K562 (cell line): ENCODE data around the gene NR1H3. TPM values are rescaled to one million over a fixed set of nuclear protein-coding genes. Genes with fewer than 3 reads are reported as not detected.

ENCODE experiments used
- ATAC-seq: fragments of 200-7000 bp; cut with Tn5 transposase; 3 replicates; pipeline ENCODE4 v1.9.1; 2020; ENCODE audit warnings: moderate library complexity
- BruUV-seq: library from RNA; stranded (reverse); fragments of 400-500 nt; replicated peaks from 2 replicates; lab custom pipeline; 2021; lab: Mats Ljungman, UMichigan
- CTCF ChIA-PET: fragments of 300-600 bp; formaldehyde crosslinking; extraction: SDS; loops from one replicate; lab custom pipeline; 2021; ENCODE audit warnings: low intra/inter-chr PET ratio; lab: Yijun Ruan, JAX
- POLR2A ChIA-PET: fragments of 300-600, 350-650 bp; sonication (Branson Sonifier 250); formaldehyde crosslinking; extraction: SDS; loops from one replicate; lab custom pipeline; 2021; ENCODE audit warnings: antibody characterized with exemption, inconsistent platforms; lab: Yijun Ruan, JAX
- DNase-seq, 4 experiments: peaks; one replicate each; pipeline versions ENCODE4 v3.0.0 to v3.0.0-alpha.2; 2011 to 2018; ENCODE audit warnings: low spot score in 3 of 4, mixed read lengths in 3 of 4; ENCODE audit errors: extremely low read depth in 1 of 4
- FAIRE-seq: peaks from 2 replicates; lab custom pipeline; 2011; peaks lifted over from hg19 to GRCh38; lab: Jason Lieb, UNC
- H2AFZ ChIP-seq: 2 replicates; pipeline ENCODE4 v1.6.0; 2011; ENCODE audit warnings: low read depth, low read length, control low read depth, inconsistent platforms
- H3K27ac ChIP-seq: fragments of 200-600 bp; 3 replicates; pipeline ENCODE4 v1.8.0; 2011; ENCODE audit warnings: low read depth, mild to moderate bottlenecking, control low read depth, inconsistent platforms, low read length, moderate library complexity, mixed read lengths; ENCODE audit errors: extremely low read depth
- H3K27me3 ChIP-seq, 2 experiments: fragments of 300-600 bp in 1 of 2; 2 replicates in 1 of 2; 3 replicates in 1 of 2; pipeline versions ENCODE4 v1.6.0 to v1.8.0; 2011; ENCODE audit warnings: inconsistent platforms in 2 of 2, low read length in 2 of 2, mild to moderate bottlenecking in 1 of 2, mixed read lengths in 1 of 2, moderate library complexity in 1 of 2; ENCODE audit not compliant: control insufficient read depth in 2 of 2, insufficient read depth in 2 of 2
- H3K36me3 ChIP-seq: fragments of 300-600 bp; 3 replicates; pipeline ENCODE4 v1.8.0; 2011; ENCODE audit warnings: mild to moderate bottlenecking, low read length, inconsistent platforms; ENCODE audit not compliant: control insufficient read depth, insufficient read depth
- H3K4me1 ChIP-seq, 2 experiments: fragments of 200-600 bp in 1 of 2; replicated peaks in 1 of 2; 2 replicates in 1 of 2; 3 replicates in 1 of 2; pipeline versions ENCODE4 v1.5.1 to v1.8.0; 2011; ENCODE audit warnings: inconsistent platforms in 2 of 2, low read length in 2 of 2, mild to moderate bottlenecking in 1 of 2, mixed read lengths in 1 of 2, moderate library complexity in 1 of 2; ENCODE audit not compliant: control insufficient read depth in 2 of 2, insufficient read depth in 2 of 2
- H3K4me2 ChIP-seq: 2 replicates; pipeline ENCODE4 v1.6.1; 2011; ENCODE audit warnings: low read length, control low read depth, inconsistent platforms, mixed read lengths; ENCODE audit not compliant: insufficient read depth
- H3K4me3 ChIP-seq: fragments of 200-600 bp; sonication (generic), shearing (Covaris generic); 2 replicates; pipeline ENCODE4 v1.5.1; 2016; ENCODE audit warnings: control low read depth, inconsistent platforms
- H3K79me2 ChIP-seq: fragments of 200-600 bp; 3 replicates; pipeline ENCODE4 v1.8.0; 2011; ENCODE audit warnings: low read length, inconsistent platforms; ENCODE audit not compliant: control insufficient read depth, insufficient read depth
- H3K9ac ChIP-seq, 2 experiments: 2 replicates each; pipeline versions ENCODE4 v1.6.0 to v1.6.1; 2011; ENCODE audit warnings: low read depth in 2 of 2, low read length in 2 of 2, control low read depth in 1 of 2, inconsistent platforms in 1 of 2, mild to moderate bottlenecking in 1 of 2, mixed read lengths in 1 of 2; ENCODE audit not compliant: insufficient read depth in 1 of 2
- H3K9me1 ChIP-seq: one replicate; pipeline ENCODE4 v1.6.0; 2011; ENCODE audit warnings: inconsistent platforms, mild to moderate bottlenecking, low read length, moderate library complexity; ENCODE audit not compliant: control insufficient read depth, insufficient read depth
- H3K9me3 ChIP-seq: replicated peaks from 2 replicates; pipeline ENCODE4 v1.5.1; 2011; ENCODE audit warnings: low read depth, low read length, inconsistent platforms; ENCODE audit not compliant: control insufficient read depth, insufficient read depth
- H4K20me1 ChIP-seq: replicated peaks from 2 replicates; pipeline ENCODE4 v1.6.1; 2011; ENCODE audit warnings: low read length, inconsistent platforms, mixed read lengths; ENCODE audit not compliant: control insufficient read depth, insufficient read depth
- CBFA2T2 ChIP-seq: fragments of 450-650 bp; conservative IDR thresholded peaks from 2 replicates; pipeline ENCODE4 v1.6.1; 2017; ENCODE audit warnings: mild to moderate bottlenecking
- CBFA2T3 ChIP-seq: fragments of 450-650 bp; IDR thresholded peaks from 2 replicates; pipeline ENCODE4 v1.6.1; 2017
- CEBPG ChIP-seq, 3 experiments: fragments of 200-800 bp in 1 of 3; sonication (Bioruptor generic) in 1 of 3; sonication (generic) in 1 of 3; formaldehyde crosslinking in 1 of 3; IDR thresholded peaks in 2 of 3; conservative IDR thresholded peaks in 1 of 3; 2 replicates each; pipeline versions ENCODE4 v1.6.1 to v1.8.0; 2016 to 2022; ENCODE audit warnings: missing compliant biosample characterization in 2 of 3, missing genetic modification characterization in 2 of 3, mild to moderate bottlenecking in 1 of 3, missing genetic modification reagents in 1 of 3
- HMG20A ChIP-seq: fragments of 450-650 bp; formaldehyde crosslinking; conservative IDR thresholded peaks from 2 replicates; pipeline ENCODE4 v1.4.0; 2020; ENCODE audit warnings: mild to moderate bottlenecking, mixed read lengths
- HMGN3 ChIP-seq: IDR thresholded peaks from 2 replicates; pipeline ENCODE4 v1.6.1; 2011; ENCODE audit warnings: borderline replicate concordance, low read depth, mild to moderate bottlenecking, mixed read lengths, low read length; ENCODE audit not compliant: insufficient read length; ENCODE audit errors: extremely low read depth
- KLF1 ChIP-seq: fragments of 450-650 bp; IDR thresholded peaks from 2 replicates; pipeline ENCODE4 v1.6.1; 2016; ENCODE audit warnings: missing genetic modification characterization, missing compliant biosample characterization
- LEF1 ChIP-seq: fragments of 450-650 bp; IDR thresholded peaks from 2 replicates; pipeline ENCODE4 v1.6.1; 2016; ENCODE audit warnings: mild to moderate bottlenecking
- MECOM ChIP-seq: fragments of 250-450 bp; sonication (Bioruptor Pico); IDR thresholded peaks from 2 replicates; pipeline ENCODE4 v1.8.0; 2022; ENCODE audit warnings: inconsistent platforms
- TAF15 ChIP-seq: fragments of 200-400 bp; formaldehyde crosslinking; IDR thresholded peaks from 2 replicates; pipeline ENCODE4 v1.6.1; 2017; ENCODE audit warnings: mild to moderate bottlenecking, low read depth, low read length, moderate library complexity
- WGBS: fragments of 100-300 bp; shearing (Covaris generic); methylation state at CpG from one replicate; pipeline ENCODE4 v1.1.6; 2016; ENCODE audit warnings: low coverage, mixed read lengths; ENCODE audit not compliant: insufficient coverage; ENCODE audit errors: missing lambda C conversion rate; 5-methylcytosine and 5-hydroxymethylcytosine counted together
- in situ Hi-C: fragments of 300-500 bp; cut with MboI; formaldehyde crosslinking; loops from 4 replicates; pipeline ENCODE4 v1.15.0; 2018; ENCODE audit warnings: inconsistent platforms, mixed read lengths
- intact Hi-C: fragments of 100-400 bp; cut with micrococcal nuclease; formaldehyde crosslinking; loops from 2 replicates; pipeline ENCODE4 v1.14.2; 2022
- polyA plus RNA-seq, 8 experiments: library from polyadenylated mRNA; depleted of rRNA in 4 of 8; stranded (reverse) in 5 of 8; unstranded in 3 of 8; fragments of >200 nt; fragmentation: Nextera tagmentation in 2 of 8; fragmentation: Illumina TruSeq in 1 of 8; extraction: Ambion mirVana in 2 of 8; extraction: Trizol in 1 of 8; gene quantifications; 2 replicates each; pipeline versions ENCODE4 v1.2.1 to v1.2.3, GENCODE V29; 2011 to 2014; ENCODE audit warnings: inconsistent platforms in 1 of 8, missing spikeins in 1 of 8
- total RNA-seq, 7 experiments: library from RNA; depleted of rRNA in 6 of 7; stranded (reverse); fragments of >200 nt in 6 of 7; fragmentation: Illumina TruSeq in 2 of 7; extraction: Trizol in 2 of 7; gene quantifications; 2 replicates each; pipeline versions ENCODE4 v1.2.1 to v1.2.3, GENCODE V29; 2011 to 2021; ENCODE audit warnings: low replicate concordance in 1 of 7
- TF ChIP-seq, protein P1 (sequence below): fragments of 450-650 bp; IDR thresholded peaks from 2 replicates; pipeline ENCODE4 v1.6.1; 2018; ENCODE audit not compliant: partially characterized antibody
- TF ChIP-seq, protein P2 (sequence below): fragments of 250-450 bp; sonication (Bioruptor Pico); IDR thresholded peaks from 2 replicates; pipeline ENCODE4 v1.8.0; 2022; ENCODE audit warnings: moderate library complexity, mild to moderate bottlenecking, inconsistent platforms
- TF ChIP-seq, protein P3 (sequence below), 2 experiments: IDR thresholded peaks; 2 replicates each; pipeline ENCODE4 v1.6.1; 2011; ENCODE audit warnings: borderline replicate concordance in 1 of 2, control low read depth in 1 of 2, low read depth in 1 of 2, low read length in 1 of 2, mild to moderate bottlenecking in 1 of 2, mixed read lengths in 1 of 2, moderate library complexity in 1 of 2; ENCODE audit not compliant: insufficient read depth in 1 of 2, insufficient read length in 1 of 2, poor library complexity in 1 of 2, severe bottlenecking in 1 of 2; ENCODE audit errors: extremely low read depth in 1 of 2
- TF ChIP-seq, protein P4 (sequence below): fragments of 250-450 bp; sonication (Bioruptor Pico); IDR thresholded peaks from 2 replicates; pipeline ENCODE4 v1.8.0; 2021; ENCODE audit warnings: moderate library complexity, mild to moderate bottlenecking, inconsistent platforms

Gene NR1H3
- total and polyA plus RNA-seq, 9 of the 15 experiments (the other 6 are each of a cell fraction or from before 2014, with no cell fraction given), result 8.2 to 26.0 (median 11.9) TPM

DNA sequence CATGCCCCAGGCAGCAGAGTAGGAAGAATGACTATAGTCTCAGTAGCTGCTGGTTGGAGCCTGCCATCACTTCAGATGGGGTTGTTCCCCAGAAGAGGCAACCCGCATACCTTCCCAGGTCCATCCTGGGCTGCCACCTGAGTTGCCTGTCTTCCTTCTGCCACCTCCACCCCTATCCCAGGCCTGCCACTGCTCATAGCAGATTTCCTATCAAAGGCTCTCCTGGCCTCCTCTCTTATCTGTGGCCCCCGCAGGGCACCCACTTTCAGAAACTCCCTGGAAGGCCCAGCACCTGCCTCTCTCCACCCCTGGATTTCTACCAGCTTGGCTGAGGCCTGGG is 649 bp upstream of the NR1H3 start:
- ChIA-PET POLR2A (interaction anchor here (0.7 to 3.9 kb wide), 2 partner anchors 8 to 865 kb away, joined by 4 to 31 read pairs; partner anchors contain the start of gene ACP2), CTCF (interaction anchor here (1.5 to 3.6 kb wide), 3 partner anchors 12 to 98 kb away, joined by 3 to 46 read pairs (median 5); no protein-coding TSS in a partner anchor)
- DNase-seq (no peak), ATAC-seq (no peak), FAIRE-seq (no peak)
- Histone ChIP-seq H3K4me1 (peaks cover 38% of the 10 kb centered on the region in 2 experiments), H3K9me3 (no peaks in the 10 kb centered on the region), H4K20me1 (no peaks in the 10 kb centered on the region), H3K9me1 (no peaks in the 10 kb centered on the region), H3K27ac (peak overlapping the region; percentile 69; the same call in 2 of the 3 replicates), H2AFZ (peak overlapping the region; percentile 86), H3K36me3 (no peaks in the 10 kb centered on the region), H3K27me3 (no peaks in the 10 kb centered on the region), H3K4me2 (peak overlapping the region; percentile 65), H3K79me2 (no peaks in the 10 kb centered on the region), H3K4me3 (no peak overlapping the region), H3K9ac (peak overlapping the region; percentile 57 to 89; a peak in 3 of 4 replicates)
- no TSS peak for BruUV-seq
- in situ Hi-C loops, result no loop called here
- intact Hi-C loops, result no loop called here
- 44% methylated on average over 2 of the region's 2 CpGs for WGBS
- no peak for TF ChIP-seq KLF1 (tag)
- TF ChIP-seq CEBPG (CRISPR knock-in tag; IDR thresholded peaks at IDR 0.05), result no peak
- no peak for TF ChIP-seq CEBPG (tag; conservative IDR thresholded peaks at IDR 0.05 in 1 of 2, IDR thresholded peaks at IDR 0.05 in 1 of 2)
- TF ChIP-seq, protein P1, sequence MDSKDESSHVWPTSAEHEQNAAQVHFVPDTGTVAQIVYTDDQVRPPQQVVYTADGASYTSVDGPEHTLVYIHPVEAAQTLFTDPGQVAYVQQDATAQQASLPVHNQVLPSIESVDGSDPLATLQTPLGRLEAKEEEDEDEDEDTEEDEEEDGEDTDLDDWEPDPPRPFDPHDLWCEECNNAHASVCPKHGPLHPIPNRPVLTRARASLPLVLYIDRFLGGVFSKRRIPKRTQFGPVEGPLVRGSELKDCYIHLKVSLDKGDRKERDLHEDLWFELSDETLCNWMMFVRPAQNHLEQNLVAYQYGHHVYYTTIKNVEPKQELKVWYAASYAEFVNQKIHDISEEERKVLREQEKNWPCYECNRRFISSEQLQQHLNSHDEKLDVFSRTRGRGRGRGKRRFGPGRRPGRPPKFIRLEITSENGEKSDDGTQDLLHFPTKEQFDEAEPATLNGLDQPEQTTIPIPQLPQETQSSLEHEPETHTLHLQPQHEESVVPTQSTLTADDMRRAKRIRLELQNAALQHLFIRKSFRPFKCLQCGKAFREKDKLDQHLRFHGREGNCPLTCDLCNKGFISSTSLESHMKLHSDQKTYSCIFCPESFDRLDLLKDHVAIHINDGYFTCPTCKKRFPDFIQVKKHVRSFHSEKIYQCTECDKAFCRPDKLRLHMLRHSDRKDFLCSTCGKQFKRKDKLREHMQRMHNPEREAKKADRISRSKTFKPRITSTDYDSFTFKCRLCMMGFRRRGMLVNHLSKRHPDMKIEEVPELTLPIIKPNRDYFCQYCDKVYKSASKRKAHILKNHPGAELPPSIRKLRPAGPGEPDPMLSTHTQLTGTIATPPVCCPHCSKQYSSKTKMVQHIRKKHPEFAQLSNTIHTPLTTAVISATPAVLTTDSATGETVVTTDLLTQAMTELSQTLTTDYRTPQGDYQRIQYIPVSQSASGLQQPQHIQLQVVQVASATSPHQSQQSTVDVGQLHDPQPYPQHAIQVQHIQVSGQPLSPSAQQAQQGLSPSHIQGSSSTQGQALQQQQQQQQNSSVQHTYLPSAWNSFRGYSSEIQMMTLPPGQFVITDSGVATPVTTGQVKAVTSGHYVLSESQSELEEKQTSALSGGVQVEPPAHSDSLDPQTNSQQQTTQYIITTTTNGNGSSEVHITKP, result peak; percentile 81
- TF ChIP-seq, protein P2, sequence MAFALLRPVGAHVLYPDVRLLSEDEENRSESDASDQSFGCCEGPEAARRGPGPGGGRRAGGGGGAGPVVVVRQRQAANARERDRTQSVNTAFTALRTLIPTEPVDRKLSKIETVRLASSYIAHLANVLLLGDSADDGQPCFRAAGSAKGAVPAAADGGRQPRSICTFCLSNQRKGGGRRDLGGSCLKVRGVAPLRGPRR (CRISPR knock-in tag), result no peak
- TF ChIP-seq, protein P3, sequence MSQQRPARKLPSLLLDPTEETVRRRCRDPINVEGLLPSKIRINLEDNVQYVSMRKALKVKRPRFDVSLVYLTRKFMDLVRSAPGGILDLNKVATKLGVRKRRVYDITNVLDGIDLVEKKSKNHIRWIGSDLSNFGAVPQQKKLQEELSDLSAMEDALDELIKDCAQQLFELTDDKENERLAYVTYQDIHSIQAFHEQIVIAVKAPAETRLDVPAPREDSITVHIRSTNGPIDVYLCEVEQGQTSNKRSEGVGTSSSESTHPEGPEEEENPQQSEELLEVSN (IDR thresholded peaks at IDR 0.05; ENCODE audit: borderline replicate concordance in 1 of 2, extremely low read depth in 1 of 2, insufficient read depth in 1 of 2, insufficient read length in 1 of 2, low read depth in 1 of 2, low read length in 1 of 2, poor library complexity in 1 of 2, severe bottlenecking in 1 of 2), result no peak
- TF ChIP-seq HMGN3, result no peak
- TF ChIP-seq, protein P4, sequence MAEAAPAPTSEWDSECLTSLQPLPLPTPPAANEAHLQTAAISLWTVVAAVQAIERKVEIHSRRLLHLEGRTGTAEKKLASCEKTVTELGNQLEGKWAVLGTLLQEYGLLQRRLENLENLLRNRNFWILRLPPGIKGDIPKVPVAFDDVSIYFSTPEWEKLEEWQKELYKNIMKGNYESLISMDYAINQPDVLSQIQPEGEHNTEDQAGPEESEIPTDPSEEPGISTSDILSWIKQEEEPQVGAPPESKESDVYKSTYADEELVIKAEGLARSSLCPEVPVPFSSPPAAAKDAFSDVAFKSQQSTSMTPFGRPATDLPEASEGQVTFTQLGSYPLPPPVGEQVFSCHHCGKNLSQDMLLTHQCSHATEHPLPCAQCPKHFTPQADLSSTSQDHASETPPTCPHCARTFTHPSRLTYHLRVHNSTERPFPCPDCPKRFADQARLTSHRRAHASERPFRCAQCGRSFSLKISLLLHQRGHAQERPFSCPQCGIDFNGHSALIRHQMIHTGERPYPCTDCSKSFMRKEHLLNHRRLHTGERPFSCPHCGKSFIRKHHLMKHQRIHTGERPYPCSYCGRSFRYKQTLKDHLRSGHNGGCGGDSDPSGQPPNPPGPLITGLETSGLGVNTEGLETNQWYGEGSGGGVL (CRISPR knock-in tag), result no peak
- TF ChIP-seq CBFA2T2, result 0 out of 2 replicates have a peak, but pooled peaks have one; percentile 10
- TF ChIP-seq LEF1, result no peak
- TF ChIP-seq MECOM, result no peak
- no peak for TF ChIP-seq HMG20A (CRISPR knock-in tag)
- TF ChIP-seq TAF15, result no peak
- TF ChIP-seq CBFA2T3, result peak; percentile 40; the same call in 1 of the 2 replicates
